COLO668 (cell line): ENCODE measurements around the gene CNPY1.

ENCODE experiments used
- DNase-seq: peaks from one replicate; lab custom pipeline; 2025; ENCODE audit not compliant: unreplicated experiment; lab: John Stamatoyannopoulos, UW

CNPY1 gene

DNA sequence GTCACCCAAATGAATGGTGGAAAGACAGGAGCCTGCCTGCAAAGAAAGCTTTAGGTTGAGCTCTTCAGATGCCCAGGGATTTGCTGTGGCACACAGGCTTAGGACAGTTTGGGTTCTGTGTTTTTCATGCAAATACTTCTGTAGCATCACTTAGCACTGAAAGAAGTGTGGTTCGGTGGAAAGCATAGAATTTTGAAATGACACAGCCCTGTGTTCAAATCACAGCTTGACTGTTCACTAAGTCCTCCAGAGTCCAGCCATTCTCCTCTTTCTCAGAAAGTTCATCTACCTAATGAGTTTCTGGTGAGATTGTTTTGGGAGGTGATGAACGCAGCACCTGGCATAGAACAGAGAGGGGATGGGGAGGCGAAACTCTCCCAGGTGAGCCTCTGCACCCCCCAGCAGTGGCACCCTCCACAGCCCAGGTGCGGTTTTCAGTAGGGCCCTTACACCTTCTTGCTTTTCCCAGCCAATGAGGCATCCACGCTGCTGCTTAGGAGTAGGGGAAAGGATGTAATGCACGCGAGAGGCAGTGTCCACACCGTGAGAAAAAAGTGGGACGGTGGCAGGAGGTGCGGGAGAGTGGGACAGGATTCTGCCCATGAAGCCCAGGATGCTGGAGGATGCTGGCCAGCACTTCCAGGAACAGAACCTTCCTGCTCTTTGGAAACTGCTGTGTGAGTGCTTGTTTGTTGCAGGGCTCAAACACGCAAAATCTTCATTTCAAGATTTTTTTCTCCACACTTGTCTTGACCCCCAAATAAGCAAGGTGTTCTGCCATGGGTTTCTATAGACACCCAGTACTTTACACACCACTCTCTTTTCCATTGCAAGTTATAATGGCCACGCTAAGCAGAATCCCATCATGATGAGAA, 76.8 kb downstream of the CNPY1 start:
- no peak for DNase-seq

DNA sequence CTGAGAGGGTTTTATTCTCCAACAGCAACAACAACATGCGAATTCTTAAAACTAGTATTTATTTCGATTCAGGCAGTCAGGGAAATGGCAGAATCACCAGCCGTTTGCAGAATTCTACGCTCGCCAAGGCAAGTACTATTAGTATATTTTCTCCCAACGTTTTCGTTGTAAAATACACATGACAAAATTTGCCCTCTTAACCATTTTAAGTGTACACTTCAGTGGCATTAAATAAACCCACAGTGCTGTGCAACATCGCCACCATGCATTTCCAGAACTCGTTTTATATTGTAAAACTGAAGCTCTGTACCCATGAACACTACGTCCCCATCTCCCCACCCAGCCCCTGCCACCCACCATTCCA, 77.6 kb downstream of the CNPY1 start:
- DNase-seq: no peak

DNA sequence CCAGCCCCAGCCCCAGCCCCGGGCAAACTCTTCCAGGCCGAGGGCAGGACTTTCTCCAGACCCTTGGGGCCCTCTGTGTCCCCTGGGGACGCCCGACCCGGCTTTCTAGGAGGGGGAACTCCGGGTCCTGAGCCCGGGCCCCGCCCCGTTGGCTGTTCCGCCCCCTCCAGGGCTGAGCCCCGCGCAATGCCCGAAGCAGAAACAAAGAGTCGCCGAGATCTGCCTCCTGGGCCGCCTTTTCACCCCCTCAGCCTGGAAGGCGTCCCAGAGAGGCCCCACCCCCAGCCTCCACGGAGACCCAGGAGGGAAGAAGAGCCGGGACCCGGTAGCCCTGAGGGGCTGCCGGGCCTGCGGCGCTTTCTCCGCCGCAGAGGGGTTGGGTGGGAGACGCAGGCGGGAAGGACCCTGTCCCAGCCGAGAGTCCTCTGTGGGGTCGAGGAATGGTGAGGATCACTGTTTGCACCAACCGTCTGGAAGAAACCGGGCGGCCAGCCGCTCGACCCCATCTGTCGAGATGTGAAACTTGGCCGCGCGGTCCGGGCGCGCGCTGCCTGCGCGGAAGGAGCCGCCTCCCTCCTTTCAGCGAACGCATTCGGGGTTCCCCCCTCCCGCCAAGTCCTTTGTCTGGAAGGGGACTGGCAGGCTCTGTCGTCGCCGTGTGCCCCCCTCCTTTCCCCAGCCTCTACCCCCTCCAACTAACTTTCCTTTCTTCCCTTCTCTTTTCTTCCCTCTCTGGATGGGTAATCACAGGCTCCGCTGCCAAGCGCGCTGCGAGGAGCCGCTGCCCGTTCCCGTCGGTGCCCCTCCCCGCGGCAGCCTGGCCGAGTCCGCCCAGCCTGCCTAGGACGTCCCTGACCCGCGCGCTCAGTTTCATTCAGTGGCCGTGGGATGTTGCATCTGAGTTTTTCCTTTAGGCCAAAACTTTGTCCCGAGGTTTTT, 78.2 kb downstream of the CNPY1 start:
- no peak for DNase-seq

GRCh38 chr7:155466814-155467733, 79.3 kb downstream of the CNPY1 start:
- DNase-seq: peak; percentile 49

DNA sequence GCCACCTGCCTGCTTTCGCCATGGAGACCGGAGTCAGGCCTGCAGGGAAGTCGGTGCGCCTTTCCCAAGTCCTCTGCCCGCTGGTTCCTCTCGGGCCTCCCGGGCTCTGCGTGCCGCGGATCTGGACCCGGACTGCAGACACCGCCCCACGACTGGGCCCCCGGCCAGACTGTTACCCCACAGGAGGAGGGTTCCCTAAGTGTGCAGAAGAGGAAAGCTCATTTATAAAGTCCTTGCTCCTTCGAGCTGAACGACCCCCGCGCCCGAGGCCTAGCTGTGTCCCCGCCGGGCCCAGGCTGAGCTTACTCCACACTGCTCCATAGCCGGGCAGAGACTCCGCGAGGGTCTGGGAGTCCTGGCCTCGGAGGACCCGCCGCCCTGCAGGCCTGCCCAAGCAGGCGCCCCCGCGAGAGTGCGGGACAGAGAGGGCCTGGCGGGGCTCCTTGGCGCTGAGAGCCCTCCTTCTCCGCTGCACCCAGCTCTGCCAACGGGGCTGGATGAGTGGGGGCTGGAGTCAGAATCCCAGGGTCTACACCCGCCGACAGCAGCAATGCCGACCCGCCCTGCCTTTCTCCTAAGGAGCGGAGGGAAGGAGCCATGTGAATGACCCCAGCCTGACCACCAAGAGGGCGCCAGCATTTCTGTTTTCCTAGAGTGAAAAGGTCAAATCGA, 80.1 kb downstream of the CNPY1 start:
- no peak for DNase-seq

DNA sequence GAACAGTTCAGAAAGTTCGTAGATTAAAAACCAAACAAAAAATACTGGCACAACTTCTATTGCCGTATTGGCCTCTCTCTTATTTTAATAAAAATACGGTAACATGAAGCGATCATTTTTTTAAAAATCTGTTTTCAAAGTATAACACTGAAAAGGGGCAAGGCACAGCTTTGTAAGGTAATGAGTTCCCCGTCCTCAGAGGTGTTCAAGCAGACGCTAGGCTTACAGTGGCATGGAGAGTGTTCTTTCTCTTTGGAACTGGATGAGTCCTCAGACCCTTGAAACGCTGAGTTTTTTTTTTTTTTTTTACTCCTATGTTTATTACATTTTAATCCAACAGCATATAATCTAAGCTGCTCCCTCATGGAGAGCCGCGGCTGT, 80.6 kb downstream of the CNPY1 start:
- no peak for DNase-seq

DNA sequence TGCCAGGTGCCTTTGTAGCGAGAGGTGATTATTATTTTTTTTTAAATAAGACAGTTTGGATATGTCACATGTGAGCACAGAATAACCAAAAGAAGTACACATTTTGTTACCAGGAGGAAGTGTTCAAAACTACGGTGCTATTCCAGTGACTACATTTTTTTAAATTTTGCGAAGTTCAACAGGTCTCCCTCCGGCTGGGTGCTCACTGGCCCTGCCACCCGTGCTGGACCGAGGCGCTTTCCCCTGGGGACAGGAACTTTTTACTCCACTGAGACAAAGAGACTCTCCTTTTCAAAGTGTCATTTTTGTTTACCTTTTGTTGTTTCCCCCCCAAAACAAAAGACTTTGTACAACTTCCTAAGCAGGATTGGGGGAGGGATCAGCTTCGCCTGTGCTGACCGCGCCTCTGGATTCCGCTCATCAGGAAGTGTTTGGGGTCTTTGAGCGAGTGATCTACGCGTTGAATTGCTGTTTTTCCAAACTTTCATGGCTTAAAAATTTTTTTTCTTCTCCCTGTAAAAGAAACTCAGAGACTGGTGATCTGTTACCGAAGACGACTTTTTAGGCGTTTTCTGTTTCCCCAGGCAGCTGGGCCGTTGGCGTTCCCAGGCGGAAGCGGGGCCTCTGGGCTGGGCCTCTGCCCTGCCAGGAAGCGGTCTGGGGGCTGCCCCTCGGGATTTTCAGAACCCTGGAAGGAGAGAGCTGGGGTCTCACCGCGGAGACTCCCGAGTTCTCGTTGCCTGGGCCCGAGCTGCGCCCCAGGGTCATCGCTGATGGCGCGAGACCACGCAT, 81.2 kb downstream of the CNPY1 start:
- DNase-seq: no peak

DNA sequence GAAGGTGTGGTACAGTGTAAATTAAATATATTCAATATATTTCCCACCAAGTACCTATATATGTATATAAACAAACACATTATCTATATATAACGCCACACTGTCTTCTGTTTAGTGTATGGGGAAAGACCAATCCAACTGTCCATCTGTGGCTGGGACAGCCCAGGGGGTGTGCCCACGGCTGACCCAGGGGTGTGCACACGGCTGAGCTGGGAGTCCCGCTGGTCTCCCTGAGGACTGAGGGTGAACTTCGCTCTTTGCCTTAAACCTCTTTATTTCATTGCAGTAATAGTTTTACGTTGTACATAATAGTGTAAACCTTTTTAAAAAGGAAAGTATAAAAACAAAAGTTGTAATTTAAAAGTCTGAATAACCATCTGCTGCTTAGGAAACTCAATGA, 82.2 kb downstream of the CNPY1 start:
- DNase-seq: no peak

GRCh38 chr7:155463114-155463811, 83.1 kb downstream of the CNPY1 start:
- no peak for DNase-seq

GRCh38 chr7:155462163-155462735, 84.1 kb downstream of the CNPY1 start:
- no peak for DNase-seq

DNA sequence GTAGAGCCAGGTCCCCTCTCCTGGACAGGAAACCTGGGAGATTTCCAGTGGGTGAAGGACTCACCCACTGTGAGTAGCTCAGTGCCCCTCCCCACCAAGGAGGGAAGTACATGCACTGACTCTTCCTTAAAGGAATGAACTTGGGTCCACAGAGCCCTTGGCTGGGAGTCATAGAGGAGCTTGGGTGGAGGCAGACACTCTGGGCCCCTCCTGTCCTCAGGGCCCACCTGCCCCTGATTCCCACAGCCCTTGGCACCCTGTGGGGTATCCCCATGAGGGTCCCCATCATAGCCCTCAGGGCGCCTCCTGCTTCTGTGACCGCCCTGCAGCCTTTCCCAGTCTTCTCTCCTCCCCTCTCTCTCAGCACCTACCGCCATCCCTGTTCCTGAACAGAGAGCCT, 84.7 kb downstream of the CNPY1 start:
- no peak for DNase-seq

DNA sequence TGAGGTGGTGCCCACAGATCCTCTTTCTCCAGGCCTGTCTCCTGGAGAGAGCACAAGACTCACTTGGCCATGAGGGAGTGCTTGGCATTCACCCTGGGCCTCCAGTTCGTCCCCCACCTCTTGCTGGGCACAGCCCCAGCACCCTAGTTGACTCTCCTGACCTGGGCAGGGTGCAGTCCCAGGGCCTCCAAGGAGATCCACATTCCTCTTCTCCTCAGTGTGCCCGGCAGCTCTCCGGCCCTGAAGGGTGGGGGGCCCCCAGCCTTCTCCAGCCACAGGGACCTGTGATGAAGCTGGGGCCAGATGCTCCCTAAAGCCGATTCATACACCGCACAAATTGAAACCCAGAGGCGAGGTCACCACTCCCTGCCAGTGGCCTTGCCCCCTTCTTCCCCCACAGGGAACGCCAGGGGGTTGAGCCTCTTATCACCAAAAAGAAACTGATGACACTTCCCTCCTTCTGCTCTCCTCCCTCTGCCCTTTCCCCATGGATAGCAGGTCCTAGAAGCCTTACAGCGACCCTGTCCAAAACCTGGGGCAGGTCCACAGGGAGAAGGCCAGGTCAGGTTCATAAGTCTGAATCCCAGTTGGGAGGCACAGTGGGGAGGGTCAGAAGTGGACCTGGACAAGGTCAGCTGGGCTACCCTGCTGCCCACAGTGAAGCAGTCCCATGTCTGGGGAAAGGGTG, 85.3 kb downstream of the CNPY1 start:
- no peak for DNase-seq

GRCh38 chr7:155459700-155460461, 86.5 kb downstream of the CNPY1 start:
- no peak for DNase-seq

- DNase-seq: peak; percentile 30
Measured at GRCh38 chr7:155458878-155459699, 87.3 kb downstream of the CNPY1 start.

DNA sequence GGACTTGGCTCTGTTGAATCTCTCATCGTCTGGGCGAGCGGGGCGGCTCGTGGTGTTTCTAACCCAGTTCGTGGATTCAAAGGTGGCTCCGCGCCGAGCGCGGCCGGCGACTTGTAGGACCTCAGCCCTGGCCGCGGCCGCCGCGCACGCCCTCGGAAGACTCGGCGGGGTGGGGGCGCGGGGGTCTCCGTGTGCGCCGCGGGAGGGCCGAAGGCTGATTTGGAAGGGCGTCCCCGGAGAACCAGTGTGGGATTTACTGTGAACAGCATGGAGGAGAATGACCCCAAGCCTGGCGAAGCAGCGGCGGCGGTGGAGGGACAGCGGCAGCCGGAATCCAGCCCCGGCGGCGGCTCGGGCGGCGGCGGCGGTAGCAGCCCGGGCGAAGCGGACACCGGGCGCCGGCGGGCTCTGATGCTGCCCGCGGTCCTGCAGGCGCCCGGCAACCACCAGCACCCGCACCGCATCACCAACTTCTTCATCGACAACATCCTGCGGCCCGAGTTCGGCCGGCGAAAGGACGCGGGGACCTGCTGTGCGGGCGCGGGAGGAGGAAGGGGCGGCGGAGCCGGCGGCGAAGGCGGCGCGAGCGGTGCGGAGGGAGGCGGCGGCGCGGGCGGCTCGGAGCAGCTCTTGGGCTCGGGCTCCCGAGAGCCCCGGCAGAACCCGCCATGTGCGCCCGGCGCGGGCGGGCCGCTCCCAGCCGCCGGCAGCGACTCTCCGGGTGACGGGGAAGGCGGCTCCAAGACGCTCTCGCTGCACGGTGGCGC, 88.1 kb downstream of the CNPY1 start, which contains the start of gene EN2:
Gene EN2, plus strand, starts transcription at position 19 of the 767 bp plus-strand sequence. Its CDS starts 249 bp downstream, at position 268.
- peak; percentile 57 for DNase-seq
